Renal cortex interstitium (tissue), 11 donors: ENCODE results near the gene CBR3. TPM values are rescaled to one million over a fixed set of nuclear protein-coding genes. Genes with fewer than 3 reads are reported as not detected.
A peak's percentile ranks its signal among the peaks of the same experiment; 100 is the strongest.
"Not testable (repeated sequence)": the region's sequence is repeated elsewhere in the genome, so short reads cannot be mapped to it uniquely, and the experiment has no call there.

Experiments
- DNase-seq, 11 donors: peaks; one replicate each; pipeline ENCODE4 v3.0.0-alpha.2; 2013; ENCODE audit warnings: low read depth in 9 of 11, low spot score in 4 of 11; ENCODE audit errors: extremely low read depth in 1 of 11
- polyA plus RNA-seq, 3 donors: library from polyadenylated mRNA; unstranded; fragments of 120-200 nt; gene quantifications; one replicate each; pipeline ENCODE4 v1.2.1, GENCODE V29; 2013; ENCODE audit not compliant: insufficient read length in 3 of 3

CBR3 gene
- polyA plus RNA-seq, 3 donors: 1.2 to 2.4 (median 1.6) TPM

- DNase-seq: no peak
These were observed 23.6 kb upstream of the CBR3 start for GRCh38 chr21:36111238-36111637.

- no peak for DNase-seq
These were observed 21.0 kb upstream of the CBR3 start for GRCh38 chr21:36113647-36114428.

DNA sequence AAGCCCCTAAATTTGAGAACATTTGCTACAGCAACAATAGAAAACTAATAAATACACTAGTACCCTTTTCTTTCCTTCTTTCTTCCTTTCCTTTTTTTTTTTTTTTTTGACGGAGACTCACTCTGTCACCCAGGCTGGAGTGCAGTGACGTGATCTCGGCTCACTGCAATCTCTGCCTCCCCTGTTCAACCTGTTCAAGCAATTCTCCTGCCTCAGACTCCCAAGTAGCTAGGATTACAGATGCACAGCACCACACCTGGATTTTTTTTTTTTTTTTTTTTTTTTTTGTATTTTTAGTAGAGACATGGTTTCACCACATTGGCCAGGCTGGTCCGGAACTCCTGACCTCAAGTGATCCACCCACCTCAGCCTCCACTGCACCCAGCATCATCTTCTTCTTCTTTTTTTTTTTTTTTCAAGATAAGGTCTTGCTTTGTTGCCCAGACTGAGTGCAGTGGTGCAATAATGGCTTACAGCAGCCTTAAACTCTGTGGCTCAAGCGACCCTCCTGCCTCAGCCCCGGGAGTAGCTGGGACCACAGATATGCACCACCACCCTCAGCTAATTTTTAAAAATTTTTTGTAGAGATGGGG lies 19.6 kb upstream of the CBR3 start:
- no peak for DNase-seq

- no peak for DNase-seq
These were observed 17.6 kb upstream of the CBR3 start for GRCh38 chr21:36117286-36117741.

- DNase-seq: no peak
These were observed 14.5 kb upstream of the CBR3 start for GRCh38 chr21:36120304-36120888.

DNA sequence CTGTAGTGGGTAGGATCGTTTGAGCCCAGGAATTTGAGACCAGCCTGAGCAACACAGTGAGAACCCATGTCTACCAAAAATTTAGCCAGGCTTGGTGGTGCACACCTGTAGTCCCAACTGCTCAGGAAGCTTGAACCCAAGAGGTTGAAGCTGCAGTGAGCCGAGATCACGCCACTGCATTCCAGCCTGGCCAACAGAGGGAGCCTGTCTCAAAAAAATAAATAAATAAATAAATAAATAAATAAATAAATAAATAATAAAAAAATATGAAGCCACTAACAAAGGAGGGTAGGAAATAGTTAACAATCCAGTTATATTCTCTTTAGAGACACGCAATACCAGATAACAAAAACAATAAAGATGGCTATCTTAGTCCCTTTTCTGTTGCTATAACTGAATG lies 11.9 kb upstream of the CBR3 start:
- no peak for DNase-seq

DNA sequence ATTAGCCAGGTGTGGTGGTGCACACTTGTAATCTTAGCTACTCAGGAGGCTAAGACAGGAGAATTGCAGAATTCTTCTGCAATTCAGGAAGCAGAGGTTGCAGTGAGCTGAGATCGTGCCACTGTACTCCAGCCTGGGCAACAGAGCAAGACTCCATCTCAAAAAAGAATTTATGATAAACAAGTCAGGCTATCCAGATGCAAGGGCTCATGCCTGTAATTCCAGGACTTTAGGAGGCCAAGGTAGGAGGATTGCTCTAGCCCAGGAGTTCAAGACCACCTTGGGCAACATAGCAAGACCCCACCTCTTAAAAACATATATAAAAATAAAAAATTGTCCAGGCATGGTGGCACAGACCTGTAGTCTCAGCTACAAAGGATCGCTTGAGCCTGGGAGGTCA lies 10.5 kb upstream of the CBR3 start:
- no peak for DNase-seq

- DNase-seq: no peak
These were observed 9.2 kb upstream of the CBR3 start for GRCh38 chr21:36125512-36126207.

- no peak for DNase-seq
These were observed 8.7 kb upstream of the CBR3 start for GRCh38 chr21:36126208-36126565.

DNA sequence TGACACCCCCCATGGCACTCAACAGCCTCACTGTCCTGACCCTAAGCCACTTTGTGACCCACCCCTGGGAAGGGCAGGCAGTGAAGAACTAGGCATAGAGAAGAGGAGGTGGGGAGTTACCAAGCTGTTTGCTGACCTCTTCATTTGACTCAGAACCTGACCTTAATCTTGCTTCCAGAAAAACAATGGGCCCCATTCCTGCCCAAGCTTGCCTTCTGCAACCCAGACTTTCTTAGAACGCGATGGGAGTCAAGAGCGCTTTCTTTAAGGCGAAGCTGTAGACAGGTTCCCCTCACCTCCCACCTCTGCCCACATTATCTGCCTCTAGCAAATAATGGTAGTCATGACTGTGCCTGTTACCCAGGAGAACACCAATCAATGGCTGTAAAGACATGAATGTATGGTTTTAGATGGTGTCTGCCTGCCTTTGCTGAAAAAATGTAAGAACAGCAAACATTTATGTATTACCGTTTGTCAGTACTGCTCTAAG lies 8.2 kb upstream of the CBR3 start:
- DNase-seq: no peak

DNA sequence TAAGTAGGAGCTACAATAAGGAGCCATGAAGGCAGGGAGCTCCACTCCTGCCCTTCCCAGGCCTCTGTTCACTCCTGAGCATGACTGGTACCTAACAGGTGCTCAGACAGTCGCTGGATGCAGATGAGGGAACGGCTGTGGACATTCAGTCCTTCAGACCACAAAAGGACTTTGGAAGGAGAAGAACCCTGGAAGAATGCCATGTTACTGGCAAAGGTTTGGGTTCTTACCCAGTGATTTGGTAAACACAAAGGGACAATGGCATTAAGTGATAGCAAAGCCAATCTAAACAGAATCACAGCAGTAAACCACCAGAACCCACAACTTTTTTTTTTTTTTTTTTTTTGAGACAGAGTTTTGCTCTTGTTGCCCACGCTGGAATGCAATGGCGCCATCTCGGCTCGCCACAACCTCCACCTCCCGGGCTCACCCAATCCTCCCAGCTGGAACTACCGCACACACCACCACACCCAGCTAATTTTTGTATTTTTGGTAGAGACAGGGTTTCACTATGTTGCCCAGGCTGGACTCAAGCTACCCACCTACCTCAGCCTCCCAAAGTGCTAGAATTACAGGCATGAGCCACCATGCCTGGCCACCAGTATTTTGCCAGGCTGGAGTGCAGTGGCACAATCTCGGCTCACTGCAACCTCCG lies 7.5 kb upstream of the CBR3 start:
- no peak for DNase-seq

DNA sequence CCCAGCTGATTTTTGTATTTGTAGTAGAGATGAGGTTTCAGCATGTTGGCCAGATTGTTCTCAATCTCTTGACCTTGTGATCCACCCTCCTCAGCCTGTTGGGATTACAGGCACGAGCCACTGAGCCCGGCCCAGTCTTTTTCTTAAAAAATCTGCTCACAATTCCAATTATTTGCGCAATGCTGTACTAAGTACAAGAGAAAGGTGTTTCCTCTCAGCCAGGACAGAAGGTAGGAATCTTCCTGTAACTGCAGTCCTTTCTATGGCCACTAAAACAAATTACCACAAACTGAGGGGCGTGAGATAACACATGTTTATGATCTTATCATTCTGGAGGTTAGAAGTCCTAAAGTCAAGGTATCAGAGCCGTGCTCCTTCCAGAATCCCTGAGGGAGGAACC lies 6.9 kb upstream of the CBR3 start:
- DNase-seq: no peak

DNA sequence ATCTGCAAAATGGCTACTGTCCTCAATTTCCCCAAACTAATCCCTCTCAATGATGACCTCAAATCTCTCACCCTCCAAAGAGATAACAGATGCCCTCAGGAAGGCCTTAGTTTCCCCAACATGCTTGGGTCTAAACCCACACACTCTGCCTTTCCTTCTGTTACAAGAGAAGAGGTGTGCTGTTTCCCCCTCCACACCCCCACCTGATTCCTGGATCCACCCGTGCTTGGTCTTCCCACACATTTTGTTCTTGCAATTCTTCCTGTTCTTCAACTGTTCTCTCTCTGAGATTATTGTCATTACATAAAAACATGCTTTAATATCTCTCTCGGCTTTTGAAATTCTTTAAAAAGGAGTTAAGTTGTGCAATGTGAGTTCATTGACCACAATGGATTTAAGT lies 5.7 kb upstream of the CBR3 start:
- DNase-seq: no peak

- DNase-seq: not testable (repeated sequence)
These were observed 4.5 kb upstream of the CBR3 start for GRCh38 chr21:36130414-36130762.

DNA sequence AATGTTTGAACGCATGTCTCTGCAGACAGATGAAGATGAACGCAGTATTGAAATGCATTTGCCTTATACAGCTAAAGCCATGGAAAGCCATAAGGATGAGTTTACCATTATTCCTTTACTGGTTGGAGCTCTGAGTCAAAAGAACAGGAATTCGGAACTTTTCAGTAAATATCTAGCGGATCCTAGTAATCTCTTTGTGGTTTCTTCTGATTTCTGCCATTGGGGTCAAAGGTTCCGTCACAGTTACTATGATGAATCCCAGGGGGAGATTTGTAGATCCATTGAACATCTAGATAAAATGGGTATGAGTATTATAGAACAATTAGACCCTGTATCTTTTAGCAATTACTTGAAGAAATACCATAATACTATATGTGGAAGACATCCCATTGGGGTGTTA lies 4.0 kb upstream of the CBR3 start:
- DNase-seq: not testable (repeated sequence)

DNA sequence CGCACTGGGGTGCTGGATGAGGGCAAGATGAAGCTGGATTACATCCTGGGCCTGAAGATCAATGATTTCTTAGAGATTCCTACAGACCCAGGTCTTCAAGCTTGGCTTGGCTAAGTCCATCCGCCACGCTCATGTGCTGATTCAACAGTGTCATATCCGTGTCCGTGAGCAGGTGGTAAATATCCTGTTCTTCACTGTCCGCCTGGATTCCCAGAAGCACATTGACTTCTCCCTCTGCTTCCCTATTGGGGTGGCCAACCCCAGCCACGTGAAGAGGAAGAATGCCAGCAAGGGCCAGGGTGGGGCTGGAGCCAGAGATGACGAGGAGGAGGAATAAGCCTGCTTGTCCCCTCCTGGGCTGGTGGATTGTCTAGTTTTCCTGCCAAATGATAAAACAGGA lies 2.2 kb upstream of the CBR3 start:
- no peak for DNase-seq

DNA sequence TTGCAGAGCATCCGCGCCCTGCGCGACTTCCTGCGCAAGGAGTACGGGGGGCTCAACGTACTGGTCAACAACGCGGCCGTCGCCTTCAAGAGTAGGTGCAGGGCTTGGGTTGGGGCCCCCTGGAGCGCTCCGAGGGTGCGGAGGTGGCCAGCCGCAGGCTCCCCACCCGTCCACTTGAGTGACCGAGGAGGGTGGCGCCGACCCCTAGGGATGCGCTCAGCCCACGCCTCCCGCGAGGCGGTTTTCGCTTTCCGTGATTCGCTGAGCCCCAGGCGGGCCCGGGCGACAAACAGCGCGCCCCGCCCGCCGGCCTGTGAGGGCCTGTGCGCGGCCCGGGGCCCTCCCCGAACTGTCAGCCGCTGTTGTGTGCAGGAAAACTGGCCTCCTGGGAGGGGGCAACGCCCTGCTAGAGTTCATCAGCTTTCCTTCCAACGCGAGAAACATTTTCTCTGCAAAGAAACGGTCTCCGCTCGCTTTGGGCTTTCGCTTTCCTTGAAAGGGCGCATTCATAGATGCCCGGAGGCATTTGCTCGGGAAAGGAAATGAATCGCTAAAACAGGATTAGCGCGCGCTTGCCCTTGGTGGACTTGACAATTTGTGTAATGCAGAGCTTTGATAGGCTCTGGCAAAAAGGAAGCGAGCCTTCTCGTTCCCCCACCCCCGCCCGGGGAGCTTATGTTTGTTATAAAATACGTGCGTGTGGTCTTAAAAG lies 668 bp downstream of the CBR3 start:
- DNase-seq: peak in 2 of 11 donors; percentile 51 to 56

- DNase-seq: not testable (repeated sequence)
These were observed 4.9 kb downstream of the CBR3 start for GRCh38 chr21:36139791-36140190.

GRCh38 chr21:36141513-36141925 lies 6.6 kb downstream of the CBR3 start:
- DNase-seq: peak in 8 of 11 donors; percentile 66 to 87 (median 74)
